ENCODE results near the gene OR7G2.

Gene OR7G2

GRCh38 chr19:9107375-9107774, at the start of gene OR7G2:
Gene OR7G2, minus strand, starts transcription at chr19:9107475. Its CDS starts 4,232 bp downstream, at chr19:9103243.
- DNase-seq (ENCODE audit: low spot score), result no peak
- TF ChIP-seq CTCF (IDR thresholded peaks at IDR 0.05; ENCODE audit: borderline replicate concordance, control extremely low read depth, extremely low read depth, insufficient read depth, missing control alignments), result no peak

GRCh38 chr19:9156304-9156703, 49.0 kb upstream of the OR7G2 start:
- TF ChIP-seq CTCF (IDR thresholded peaks at IDR 0.05; ENCODE audit: borderline replicate concordance, control extremely low read depth, extremely low read depth, insufficient read depth, missing control alignments), result no peak
- DNase-seq (ENCODE audit: low spot score), result no peak
- in situ Hi-C loops (cut with MboI; ENCODE audit: low sequenced_read_pairs, unreplicated experiment), result no loop called here

More at GRCh38 chr19:9107375-9107774, at the start of gene OR7G2:
- in situ Hi-C loops (cut with MboI; ENCODE audit: low sequenced_read_pairs, unreplicated experiment), result no loop called here

GRCh38 chr19:9155591-9155990, 48.3 kb upstream of the OR7G2 start:
- no peak for DNase-seq (ENCODE audit: low spot score)
- no peak for TF ChIP-seq CTCF (IDR thresholded peaks at IDR 0.05; ENCODE audit: borderline replicate concordance, control extremely low read depth, extremely low read depth, insufficient read depth, missing control alignments)
- in situ Hi-C loops (cut with MboI; ENCODE audit: low sequenced_read_pairs, unreplicated experiment), result no loop called here

GRCh38 chr19:9151367-9151766, 44.1 kb upstream of the OR7G2 start:
- in situ Hi-C loops (cut with MboI; ENCODE audit: low sequenced_read_pairs, unreplicated experiment), result no loop called here
- no peak for DNase-seq (ENCODE audit: low spot score)
- TF ChIP-seq CTCF (IDR thresholded peaks at IDR 0.05; ENCODE audit: borderline replicate concordance, control extremely low read depth, extremely low read depth, insufficient read depth, missing control alignments), result no peak

GRCh38 chr19:9150650-9151049, 43.4 kb upstream of the OR7G2 start:
- in situ Hi-C loops (cut with MboI; ENCODE audit: low sequenced_read_pairs, unreplicated experiment), result no loop called here
- DNase-seq (ENCODE audit: low spot score), result no peak
- TF ChIP-seq CTCF (IDR thresholded peaks at IDR 0.05; ENCODE audit: borderline replicate concordance, control extremely low read depth, extremely low read depth, insufficient read depth, missing control alignments), result no peak

GRCh38 chr19:9149997-9150396, 42.7 kb upstream of the OR7G2 start:
- DNase-seq (ENCODE audit: low spot score), result no peak
- TF ChIP-seq CTCF (IDR thresholded peaks at IDR 0.05; ENCODE audit: borderline replicate concordance, control extremely low read depth, extremely low read depth, insufficient read depth, missing control alignments), result no peak
- in situ Hi-C loops (cut with MboI; ENCODE audit: low sequenced_read_pairs, unreplicated experiment), result no loop called here

- TF ChIP-seq CTCF (IDR thresholded peaks at IDR 0.05; ENCODE audit: borderline replicate concordance, control extremely low read depth, extremely low read depth, insufficient read depth, missing control alignments), result no peak
- in situ Hi-C loops (cut with MboI; ENCODE audit: low sequenced_read_pairs, unreplicated experiment), result no loop called here
- no peak for DNase-seq (ENCODE audit: low spot score)
Measured at GRCh38 chr19:9148697-9149096, 41.4 kb upstream of the OR7G2 start.

Measured in GM13976 (cell line).